HL-60 (cell line): ENCODE measurements around the gene MYO16.

Source experiments
- CTCF ChIP-seq: IDR thresholded peaks from one replicate; pipeline ENCODE4 v1.5.1; 2011; ENCODE audit warnings: low read length, control low read depth, inconsistent platforms; ENCODE audit not compliant: insufficient read depth
- GABPA ChIP-seq: IDR thresholded peaks from 2 replicates; pipeline ENCODE4 v1.6.1; 2012; ENCODE audit warnings: low read depth
- POLR2AphosphoS5 ChIP-seq: IDR thresholded peaks from 2 replicates; pipeline ENCODE4 v1.6.1; 2012; ENCODE audit warnings: low read depth
- SPI1 ChIP-seq: IDR thresholded peaks from 2 replicates; pipeline ENCODE4 v1.6.1; 2012; ENCODE audit warnings: low read depth, mild to moderate bottlenecking, borderline replicate concordance
- TF ChIP-seq, protein P1 (sequence below): IDR thresholded peaks from 2 replicates; pipeline ENCODE4 v1.6.1; 2012; ENCODE audit warnings: low read depth; ENCODE audit not compliant: insufficient replicate concordance

- TF ChIP-seq CTCF (no peak), POLR2AphosphoS5 (no peak), GABPA (no peak), SPI1 (no peak)
- TF ChIP-seq, protein P1, sequence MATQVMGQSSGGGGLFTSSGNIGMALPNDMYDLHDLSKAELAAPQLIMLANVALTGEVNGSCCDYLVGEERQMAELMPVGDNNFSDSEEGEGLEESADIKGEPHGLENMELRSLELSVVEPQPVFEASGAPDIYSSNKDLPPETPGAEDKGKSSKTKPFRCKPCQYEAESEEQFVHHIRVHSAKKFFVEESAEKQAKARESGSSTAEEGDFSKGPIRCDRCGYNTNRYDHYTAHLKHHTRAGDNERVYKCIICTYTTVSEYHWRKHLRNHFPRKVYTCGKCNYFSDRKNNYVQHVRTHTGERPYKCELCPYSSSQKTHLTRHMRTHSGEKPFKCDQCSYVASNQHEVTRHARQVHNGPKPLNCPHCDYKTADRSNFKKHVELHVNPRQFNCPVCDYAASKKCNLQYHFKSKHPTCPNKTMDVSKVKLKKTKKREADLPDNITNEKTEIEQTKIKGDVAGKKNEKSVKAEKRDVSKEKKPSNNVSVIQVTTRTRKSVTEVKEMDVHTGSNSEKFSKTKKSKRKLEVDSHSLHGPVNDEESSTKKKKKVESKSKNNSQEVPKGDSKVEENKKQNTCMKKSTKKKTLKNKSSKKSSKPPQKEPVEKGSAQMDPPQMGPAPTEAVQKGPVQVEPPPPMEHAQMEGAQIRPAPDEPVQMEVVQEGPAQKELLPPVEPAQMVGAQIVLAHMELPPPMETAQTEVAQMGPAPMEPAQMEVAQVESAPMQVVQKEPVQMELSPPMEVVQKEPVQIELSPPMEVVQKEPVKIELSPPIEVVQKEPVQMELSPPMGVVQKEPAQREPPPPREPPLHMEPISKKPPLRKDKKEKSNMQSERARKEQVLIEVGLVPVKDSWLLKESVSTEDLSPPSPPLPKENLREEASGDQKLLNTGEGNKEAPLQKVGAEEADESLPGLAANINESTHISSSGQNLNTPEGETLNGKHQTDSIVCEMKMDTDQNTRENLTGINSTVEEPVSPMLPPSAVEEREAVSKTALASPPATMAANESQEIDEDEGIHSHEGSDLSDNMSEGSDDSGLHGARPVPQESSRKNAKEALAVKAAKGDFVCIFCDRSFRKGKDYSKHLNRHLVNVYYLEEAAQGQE, result no peak
Observed at GRCh38 chr13:109152941-109153340, 523.5 kb downstream of the MYO16 start.
